HG03064 (cell line): Measurements from ENCODE around the gene HDGF.

Experiments
- ATAC-seq: cut with Tn5 transposase; IDR thresholded peaks from one replicate; pipeline ENCODE4 v1.9.1; 2021; ENCODE audit warnings: low read depth; ENCODE audit not compliant: unreplicated experiment

HDGF gene

GRCh38 chr1:156703741-156704140 lies 47.7 kb downstream of the HDGF start:
- ATAC-seq = no peak

GRCh38 chr1:156703336-156703735 lies 48.1 kb downstream of the HDGF start:
- ATAC-seq = no peak

- ATAC-seq = no peak
These were observed 50.5 kb downstream of the HDGF start for GRCh38 chr1:156700736-156701531.

- ATAC-seq = no peak
These were observed 52.5 kb downstream of the HDGF start for GRCh38 chr1:156698995-156699394.

- no peak for ATAC-seq
These were observed 54.0 kb downstream of the HDGF start for GRCh38 chr1:156697481-156697880.

- ATAC-seq = no peak
These were observed 54.7 kb downstream of the HDGF start for GRCh38 chr1:156696755-156697154.

- no peak for ATAC-seq
These were observed 56.8 kb downstream of the HDGF start for GRCh38 chr1:156694690-156694962.

- ATAC-seq = no peak
These were observed 57.4 kb downstream of the HDGF start for GRCh38 chr1:156693848-156694689.

GRCh38 chr1:156692925-156693847 lies 58.3 kb downstream of the HDGF start:
- ATAC-seq = no peak

GRCh38 chr1:156692441-156692924 lies 59.0 kb downstream of the HDGF start:
- no peak for ATAC-seq
